HEK293 (cell line): ENCODE results near the gene CA9.

Source experiments
- CTCF ChIA-PET: fragments of 350-600 bp; formaldehyde crosslinking; extraction: SDS; loops from one replicate; lab custom pipeline; 2021; ENCODE audit warnings: antibody characterized with exemption; lab: Yijun Ruan, JAX
- POLR2A ChIA-PET: fragments of 300-600 bp; formaldehyde crosslinking; extraction: SDS; loops from one replicate; lab custom pipeline; 2020; ENCODE audit warnings: antibody characterized with exemption, inconsistent platforms; lab: Yijun Ruan, JAX
- H3K27ac ChIP-seq: fragments of 200-500 bp; sonication (Bioruptor generic); 2 replicates; pipeline ENCODE4 v1.5.1; 2014; ENCODE audit warnings: low read depth, low read length, control low read depth, inconsistent platforms; ENCODE audit errors: extremely low read depth
- H3K36me3 ChIP-seq, 2 experiments: fragments of 200-500 bp in 1 of 2; sonication (Bioruptor generic) in 1 of 2; 1 replicate in 1 of 2; 2 replicates in 1 of 2; pipeline ENCODE4 v1.5.1; 2014 to 2017; ENCODE audit warnings: inconsistent platforms in 2 of 2, low read length in 2 of 2; ENCODE audit not compliant: control insufficient read depth in 2 of 2, insufficient read depth in 1 of 2
- H3K4me1 ChIP-seq: fragments of 200-500 bp; sonication (Bioruptor generic); 2 replicates; pipeline ENCODE4 v1.5.1; 2014; ENCODE audit warnings: mild to moderate bottlenecking, low read length, inconsistent platforms; ENCODE audit not compliant: control insufficient read depth, insufficient read depth
- H3K4me3 ChIP-seq: 2 replicates; pipeline ENCODE4 v1.5.1; 2011; ENCODE audit warnings: low read depth, mild to moderate bottlenecking, control low read depth, low read length, moderate library complexity
- H3K9me3 ChIP-seq: fragments of 200-500 bp; sonication (Bioruptor generic); 2 replicates; pipeline ENCODE4 v1.5.1; 2014; ENCODE audit warnings: low read depth, low read length, inconsistent platforms; ENCODE audit not compliant: control insufficient read depth, insufficient read depth
- ATF2 ChIP-seq: fragments of 450-650 bp; formaldehyde crosslinking; IDR thresholded peaks from 2 replicates; pipeline ENCODE4 v1.5.1; 2016; ENCODE audit warnings: missing biosample characterization, missing genetic modification characterization, low read depth
- FEZF1 ChIP-seq: fragments of 450-650 bp; formaldehyde crosslinking; IDR thresholded peaks from 2 replicates; pipeline ENCODE4 v1.5.1; 2016; ENCODE audit warnings: missing biosample characterization, missing genetic modification characterization
- GFI1B ChIP-seq: fragments of 450-650 bp; formaldehyde crosslinking; IDR thresholded peaks from 2 replicates; pipeline ENCODE4 v1.5.1; 2016; ENCODE audit warnings: missing biosample characterization, missing genetic modification characterization
- GLIS1 ChIP-seq: fragments of 450-650 bp; formaldehyde crosslinking; IDR thresholded peaks from 2 replicates; pipeline ENCODE4 v1.5.1; 2016; ENCODE audit warnings: missing biosample characterization, missing genetic modification characterization
- KLF1 ChIP-seq: fragments of 450-650 bp; formaldehyde crosslinking; IDR thresholded peaks from 2 replicates; pipeline ENCODE4 v1.5.1; 2016; ENCODE audit warnings: missing biosample characterization, missing genetic modification characterization
- OVOL3 ChIP-seq: fragments of 450-650 bp; formaldehyde crosslinking; IDR thresholded peaks from 2 replicates; pipeline ENCODE4 v1.5.1; 2016; ENCODE audit warnings: missing biosample characterization, missing genetic modification characterization
- ZBTB17 ChIP-seq: fragments of 450-650 bp; formaldehyde crosslinking; IDR thresholded peaks from 2 replicates; pipeline ENCODE4 v1.5.1; 2016; ENCODE audit warnings: missing biosample characterization, missing genetic modification characterization
- ZBTB44 ChIP-seq: fragments of 450-650 bp; IDR thresholded peaks from 2 replicates; pipeline ENCODE4 v1.5.1; 2018; ENCODE audit warnings: missing biosample characterization, mild to moderate bottlenecking, missing genetic modification characterization
- ZFP37 ChIP-seq: fragments of 450-650 bp; formaldehyde crosslinking; IDR thresholded peaks from 2 replicates; pipeline ENCODE4 v1.5.1; 2016; ENCODE audit warnings: missing biosample characterization, missing genetic modification characterization
- ZFP41 ChIP-seq: fragments of 450-650 bp; formaldehyde crosslinking; IDR thresholded peaks from 2 replicates; pipeline ENCODE4 v1.5.1; 2016; ENCODE audit warnings: missing biosample characterization, missing genetic modification characterization, borderline replicate concordance
- ZIC2 ChIP-seq: fragments of 450-650 bp; formaldehyde crosslinking; IDR thresholded peaks from 2 replicates; pipeline ENCODE4 v1.5.1; 2016; ENCODE audit warnings: missing biosample characterization, missing genetic modification characterization
- ZNF23 ChIP-seq: fragments of 450-650 bp; formaldehyde crosslinking; IDR thresholded peaks from 2 replicates; pipeline ENCODE4 v1.5.1; 2016; ENCODE audit warnings: missing biosample characterization, missing genetic modification characterization, borderline replicate concordance
- ZNF366 ChIP-seq: fragments of 450-650 bp; formaldehyde crosslinking; conservative IDR thresholded peaks from 2 replicates; pipeline ENCODE4 v1.5.1; 2016; ENCODE audit warnings: missing biosample characterization, missing genetic modification characterization
- ZNF423 ChIP-seq: fragments of 450-650 bp; formaldehyde crosslinking; IDR thresholded peaks from 2 replicates; pipeline ENCODE4 v1.5.1; 2016; ENCODE audit warnings: missing biosample characterization, missing genetic modification characterization
- ZNF449 ChIP-seq: fragments of 450-650 bp; formaldehyde crosslinking; IDR thresholded peaks from 2 replicates; pipeline ENCODE4 v1.5.1; 2017; ENCODE audit warnings: missing biosample characterization, mild to moderate bottlenecking, missing genetic modification characterization, moderate library complexity
- ZNF518A ChIP-seq: fragments of 450-650 bp; formaldehyde crosslinking; conservative IDR thresholded peaks from 2 replicates; pipeline ENCODE4 v1.5.1; 2016; ENCODE audit warnings: low read depth, missing biosample characterization, missing genetic modification characterization
- ZNF530 ChIP-seq: fragments of 450-650 bp; formaldehyde crosslinking; IDR thresholded peaks from 2 replicates; pipeline ENCODE4 v1.5.1; 2016; ENCODE audit warnings: low read depth, missing biosample characterization, missing genetic modification characterization
- ZNF629 ChIP-seq: fragments of 450-650 bp; formaldehyde crosslinking; IDR thresholded peaks from 2 replicates; pipeline ENCODE4 v1.5.1; 2017; ENCODE audit warnings: missing biosample characterization, missing genetic modification characterization
- ZNF660 ChIP-seq: fragments of 450-650 bp; IDR thresholded peaks from 2 replicates; pipeline ENCODE4 v1.5.1; 2018; ENCODE audit warnings: missing biosample characterization, mild to moderate bottlenecking, missing genetic modification characterization
- ZNF701 ChIP-seq: fragments of 450-650 bp; formaldehyde crosslinking; IDR thresholded peaks from 2 replicates; pipeline ENCODE4 v1.5.1; 2016; ENCODE audit warnings: missing biosample characterization, missing genetic modification characterization
- ZNF785 ChIP-seq: fragments of 450-650 bp; formaldehyde crosslinking; IDR thresholded peaks from 2 replicates; pipeline ENCODE4 v1.5.1; 2016; ENCODE audit warnings: missing biosample characterization, missing genetic modification characterization

Gene CA9

GRCh38 chr9:35685506-35685905, 11.8 kb downstream of the CA9 start (continued):
- TF ChIP-seq ZNF518A (tag by site-specific recombination) = no peak
- TF ChIP-seq GFI1B (tag by site-specific recombination) = no peak
- no peak for TF ChIP-seq ZBTB17 (tag by site-specific recombination)
- TF ChIP-seq ZNF701 (tag by site-specific recombination) = no peak
- TF ChIP-seq OVOL3 (tag by site-specific recombination) = no peak
- TF ChIP-seq ZNF530 (tag by site-specific recombination) = no peak
- no peak for TF ChIP-seq ZNF449 (tag by site-specific recombination)
- no peak for TF ChIP-seq ZFP37
- TF ChIP-seq ZNF423 (tag by site-specific recombination) = no peak
- no peak for TF ChIP-seq ZBTB44 (tag by site-specific recombination)
- no peak for TF ChIP-seq ZNF366 (tag by site-specific recombination)
- no peak for TF ChIP-seq ZNF660 (tag by site-specific recombination)

GRCh38 chr9:35686222-35687203, 12.8 kb downstream of the CA9 start:
- Histone ChIP-seq H3K4me1 (peaks cover 3% of the 10 kb centered on the region; the same call in 1 of the 2 replicates), H3K27ac (no peak overlapping the region), H3K4me3 (no peak overlapping the region), H3K36me3 (peaks cover 0 to 32% of the 10 kb centered on the region in 2 experiments; a peak in 1 of 3 replicates), H3K9me3 (no peaks in the 10 kb centered on the region)
- ChIA-PET CTCF (interaction anchor here (0.6 to 2.0 kb wide), 6 partner anchors 10 to 133 kb away, joined by 3 to 23 read pairs (median 4); partner anchors contain the start of genes CCDC107 and RMRP), POLR2A (interaction anchor here (0.6 to 1.2 kb wide), 7 partner anchors 9 to 570 kb away, joined by 3 to 9 read pairs (median 4); partner anchors contain the start of gene ARHGEF39)
- TF ChIP-seq ZNF23 = no peak
- peak; percentile 64 for TF ChIP-seq ZNF629 (tag by site-specific recombination)
- peak; percentile 57 for TF ChIP-seq ZIC2 (tag by site-specific recombination)
- TF ChIP-seq GLIS1 (tag by site-specific recombination) = no peak
- no peak for TF ChIP-seq FEZF1 (tag by site-specific recombination)
- no peak for TF ChIP-seq ZFP41
- TF ChIP-seq ZNF785 = no peak
- no peak for TF ChIP-seq KLF1 (tag by site-specific recombination)
- peak; percentile 77; the same call in 1 of the 2 replicates for TF ChIP-seq ATF2 (tag by site-specific recombination)
